GM10266 (cell line): ENCODE measurements around the gene TRIM17.

Source experiments
- DNase-seq: peaks from one replicate; pipeline ENCODE4 v3.0.0; 2012; ENCODE audit errors: extremely low spot score
- CTCF ChIP-seq: IDR thresholded peaks from 2 replicates; pipeline ENCODE4 v1.5.1; 2012; ENCODE audit warnings: mild to moderate bottlenecking, low read depth; ENCODE audit not compliant: control insufficient read depth, insufficient read depth; ENCODE audit errors: missing control alignments

Gene TRIM17

GRCh38 chr1:228362884-228363450 is 53.7 kb downstream of the TRIM17 start:
- no peak for TF ChIP-seq CTCF

GRCh38 chr1:228362141-228362883 is 54.3 kb downstream of the TRIM17 start:
- no peak for DNase-seq
- TF ChIP-seq CTCF, result no peak

More at GRCh38 chr1:228362884-228363450, 53.7 kb downstream of the TRIM17 start:
- no peak for DNase-seq

GRCh38 chr1:228361314-228362140 is 55.1 kb downstream of the TRIM17 start:
- no peak for TF ChIP-seq CTCF
- DNase-seq, result no peak

GRCh38 chr1:228360533-228361313 is 55.9 kb downstream of the TRIM17 start:
- no peak for DNase-seq

GRCh38 chr1:228359613-228360532 is 56.8 kb downstream of the TRIM17 start:
- no peak for DNase-seq
- no peak for TF ChIP-seq CTCF

More at GRCh38 chr1:228360533-228361313, 55.9 kb downstream of the TRIM17 start:
- TF ChIP-seq CTCF, result no peak

GRCh38 chr1:228358764-228359612 is 57.7 kb downstream of the TRIM17 start:
- TF ChIP-seq CTCF, result no peak
- no peak for DNase-seq
